Measurements from ENCODE around the gene MTTP. TPM values are rescaled to one million over a fixed set of nuclear protein-coding genes. Genes with fewer than 3 reads are reported as not detected.
A peak's percentile ranks its signal among the peaks of the same experiment; 100 is the strongest.

Gene MTTP
- total RNA-seq, 1 donor from 2014 or later, result 1.9 TPM

GRCh38 chr4:99657798-99658197 is 83.2 kb downstream of the MTTP start, which contains the start of gene C4orf54:
Gene C4orf54, minus strand, starts transcription at chr4:99657828. Its CDS starts 3,180 bp downstream, at chr4:99654648.
- Histone ChIP-seq H3K36me3 (no peaks in the 10 kb centered on the region), H3K9me3 (no peaks in the 10 kb centered on the region), H3K4me1 (peaks cover 3 to 4% of the 10 kb centered on the region in 2 donors), H3K27ac (peak within 1 kb of the TSS in 1 of 2 donors; percentile 34), H3K27me3 (no peaks in the 10 kb centered on the region), H3K4me3 (no peak within 1 kb of the TSS)
- TF ChIP-seq CTCF (IDR thresholded peaks at IDR 0.05), result no peak
- no peak for DNase-seq (ENCODE audit: low spot score in 2 of 2)
- intact Hi-C loops (cut with DNase I), result loop anchor here (5.0 kb wide), 2 partner anchors 65 to 95 kb away; partner anchors contain the start of gene TRMT10A

- peaks cover 3 to 4% of the 10 kb centered on the region in 2 donors for H3K4me1 ChIP-seq
Observed at GRCh38 chr4:99658666-99659065, 84.0 kb downstream of the MTTP start.

GRCh38 chr4:99661907-99662306 is 87.3 kb downstream of the MTTP start:
- Histone ChIP-seq H3K9me3 (no peaks in the 10 kb centered on the region), H3K4me1 (no peaks in the 10 kb centered on the region), H3K27me3 (no peaks in the 10 kb centered on the region), H3K4me3 (no peak overlapping the region), H3K36me3 (no peaks in the 10 kb centered on the region), H3K27ac (no peak overlapping the region)
- TF ChIP-seq CTCF (IDR thresholded peaks at IDR 0.05), result no peak
- intact Hi-C loops (cut with DNase I), result no loop called here
- no peak for DNase-seq (ENCODE audit: low spot score in 2 of 2)

More at GRCh38 chr4:99658666-99659065, 84.0 kb downstream of the MTTP start:
- intact Hi-C loops (cut with DNase I), result loop anchor here (5.0 kb wide), 2 partner anchors 64 to 96 kb away; partner anchors contain the start of gene TRMT10A
- TF ChIP-seq CTCF (IDR thresholded peaks at IDR 0.05), result no peak
- Histone ChIP-seq H3K4me3 (no peak overlapping the region), H3K27me3 (no peaks in the 10 kb centered on the region), H3K9me3 (no peaks in the 10 kb centered on the region), H3K27ac (no peak overlapping the region), H3K36me3 (no peaks in the 10 kb centered on the region)
- no peak for DNase-seq (ENCODE audit: low spot score in 2 of 2)

- no peak overlapping the region for H3K27ac ChIP-seq
- no peak overlapping the region for H3K4me3 ChIP-seq
- intact Hi-C loops (cut with DNase I), result no loop called here
Observed at GRCh38 chr4:99664716-99665115, 90.1 kb downstream of the MTTP start.

GRCh38 chr4:99665983-99666382 is 91.4 kb downstream of the MTTP start:
- Histone ChIP-seq H3K27ac (no peak overlapping the region), H3K36me3 (no peaks in the 10 kb centered on the region), H3K4me3 (no peak overlapping the region), H3K27me3 (no peaks in the 10 kb centered on the region), H3K9me3 (no peaks in the 10 kb centered on the region), H3K4me1 (no peaks in the 10 kb centered on the region)
- intact Hi-C loops (cut with DNase I), result no loop called here
- TF ChIP-seq CTCF (IDR thresholded peaks at IDR 0.05), result no peak
- DNase-seq (ENCODE audit: low spot score in 2 of 2), result no peak

More at GRCh38 chr4:99664716-99665115, 90.1 kb downstream of the MTTP start:
- no peak for DNase-seq (ENCODE audit: low spot score in 2 of 2)
- H3K27me3 ChIP-seq, result no peaks in the 10 kb centered on the region
- TF ChIP-seq CTCF (IDR thresholded peaks at IDR 0.05), result no peak
- H3K4me1 ChIP-seq, result no peaks in the 10 kb centered on the region
- H3K9me3 ChIP-seq, result no peaks in the 10 kb centered on the region
- no peaks in the 10 kb centered on the region for H3K36me3 ChIP-seq

GRCh38 chr4:99668472-99668871 is 93.8 kb downstream of the MTTP start:
- Histone ChIP-seq H3K27me3 (no peaks in the 10 kb centered on the region), H3K27ac (peak overlapping the region; percentile 53 to 55), H3K4me1 (no peaks in the 10 kb centered on the region), H3K9me3 (peaks cover 9 to 16% of the 10 kb centered on the region in 2 donors), H3K4me3 (no peak overlapping the region), H3K36me3 (no peaks in the 10 kb centered on the region)
- intact Hi-C loops (cut with DNase I), result no loop called here
- TF ChIP-seq CTCF (IDR thresholded peaks at IDR 0.05), result no peak
- DNase-seq (ENCODE audit: low spot score in 2 of 2), result no peak
